ENCODE data around the gene SLC29A1.
"Not testable (repeated sequence)": the region's sequence is repeated elsewhere in the genome, so short reads cannot be mapped to it uniquely, and the experiment has no call there.

SLC29A1 gene

DNA sequence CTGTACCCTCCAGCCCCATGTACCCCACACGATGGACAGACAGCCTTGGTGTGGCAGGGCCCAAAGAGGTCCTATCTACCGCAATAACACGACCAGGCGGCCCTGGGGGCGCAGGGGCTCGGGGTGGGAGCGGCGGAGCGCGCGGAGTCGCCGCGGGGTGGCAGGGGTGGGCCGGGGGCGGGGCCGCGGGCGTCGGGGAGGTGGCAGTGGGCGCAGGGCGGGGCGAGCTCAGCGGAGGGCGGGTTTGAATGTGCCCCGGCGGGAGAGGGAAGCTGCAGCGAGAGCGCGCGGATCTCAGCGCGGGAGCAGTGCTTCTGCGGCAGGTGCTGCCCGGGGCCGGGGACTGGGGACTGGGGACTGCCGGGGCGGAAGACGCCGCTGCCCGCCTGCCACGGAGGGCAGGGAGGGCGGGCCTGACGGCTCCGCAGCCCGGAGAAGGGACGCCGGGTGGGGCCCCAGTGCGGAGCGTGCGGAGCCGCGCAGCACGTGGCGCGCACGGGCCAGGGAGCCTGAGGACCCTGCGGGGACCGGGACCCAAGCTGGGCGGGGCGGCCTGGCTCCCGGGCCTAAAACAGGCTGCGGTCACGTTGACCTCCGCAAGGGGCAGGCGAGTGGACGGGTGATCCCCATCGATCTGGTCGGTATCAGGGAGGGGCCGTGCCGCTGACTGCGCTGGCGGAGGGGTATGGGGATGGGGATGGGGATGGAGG lies at the start of gene SLC29A1:
TSS of gene SLC29A1 (plus strand) at position 277 of the 710 bp plus-strand sequence. CDS start 3,719 bp downstream, outside the sequence.
- peak; percentile 60 to 69 for DNase-seq

DNA sequence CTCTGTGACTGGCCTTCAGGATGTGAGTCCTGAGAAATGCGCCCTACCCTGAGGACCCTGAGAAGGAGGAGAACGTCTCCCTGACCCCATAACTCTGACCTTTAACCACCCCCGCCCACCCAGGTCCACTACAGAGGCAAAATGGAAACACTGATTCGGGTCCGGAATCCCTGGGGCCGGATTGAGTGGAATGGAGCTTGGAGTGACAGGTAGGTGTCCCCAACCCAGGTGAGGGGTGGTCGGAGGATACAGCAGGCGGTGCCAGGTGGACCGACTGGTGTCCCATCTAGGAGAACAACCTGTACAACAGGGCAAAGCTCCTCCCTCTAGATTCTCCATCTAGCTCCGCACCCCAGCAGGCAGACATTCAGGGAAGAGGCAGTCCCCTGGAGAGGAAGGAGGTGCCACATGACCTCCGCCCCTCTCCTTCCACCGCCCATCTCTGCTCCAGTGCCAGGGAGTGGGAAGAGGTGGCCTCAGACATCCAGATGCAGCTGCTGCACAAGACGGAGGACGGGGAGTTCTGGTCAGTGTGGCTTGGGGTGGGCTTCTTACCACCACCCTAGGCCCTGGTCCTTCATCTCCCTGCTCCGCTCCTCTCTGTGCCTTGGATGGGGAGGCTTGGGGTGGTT lies 47.1 kb upstream of the SLC29A1 start:
- no peak for DNase-seq

GRCh38 chr6:44176762-44177509 lies 46.5 kb upstream of the SLC29A1 start:
- DNase-seq = no peak

- DNase-seq = no peak
Measured at GRCh38 chr6:44177691-44178423, 45.5 kb upstream of the SLC29A1 start.

- DNase-seq = no peak
Measured at GRCh38 chr6:44178424-44179071, 44.8 kb upstream of the SLC29A1 start.

GRCh38 chr6:44179072-44179536 lies 44.3 kb upstream of the SLC29A1 start:
- DNase-seq = no peak

GRCh38 chr6:44179648-44180047 lies 43.7 kb upstream of the SLC29A1 start:
- no peak for DNase-seq

DNA sequence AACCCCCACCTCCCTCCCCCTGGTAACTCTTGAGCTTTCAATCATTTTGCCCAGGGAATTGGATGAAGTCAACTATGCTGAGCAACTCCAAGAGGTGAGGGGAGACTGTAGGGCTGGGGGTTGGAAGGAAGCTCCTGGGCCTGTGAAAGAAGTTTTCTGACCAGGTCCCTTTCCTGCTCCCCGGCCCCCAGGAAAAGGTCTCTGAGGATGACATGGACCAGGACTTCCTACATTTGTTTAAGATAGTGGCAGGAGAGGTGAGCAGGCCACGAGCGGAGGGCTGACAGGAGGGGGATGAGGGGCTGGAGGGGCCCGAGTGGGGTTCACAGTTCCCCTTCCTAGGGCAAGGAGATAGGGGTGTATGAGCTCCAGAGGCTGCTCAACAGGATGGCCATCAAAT lies 43.0 kb upstream of the SLC29A1 start:
- DNase-seq = no peak

DNA sequence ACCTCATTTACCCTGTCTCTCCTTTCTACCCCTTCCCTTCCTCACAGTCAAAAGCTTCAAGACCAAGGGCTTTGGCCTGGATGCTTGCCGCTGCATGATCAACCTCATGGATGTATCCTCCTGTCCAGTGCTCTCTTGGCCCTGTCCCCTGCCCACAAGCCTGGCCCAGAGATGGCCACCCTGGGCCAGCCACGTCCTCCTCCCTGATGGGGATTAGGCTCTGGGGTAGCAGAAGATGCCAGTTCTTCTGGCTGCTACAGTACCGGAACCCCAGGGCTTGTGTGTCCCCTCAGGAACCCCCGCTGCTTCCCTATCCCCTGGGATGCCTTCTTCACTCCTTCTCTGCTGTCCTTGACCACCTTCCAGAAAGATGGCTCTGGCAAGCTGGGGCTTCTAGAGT lies 42.5 kb upstream of the SLC29A1 start:
- DNase-seq = no peak

- DNase-seq = not testable (repeated sequence)
Measured at GRCh38 chr6:44181784-44182183, 41.6 kb upstream of the SLC29A1 start.

DNA sequence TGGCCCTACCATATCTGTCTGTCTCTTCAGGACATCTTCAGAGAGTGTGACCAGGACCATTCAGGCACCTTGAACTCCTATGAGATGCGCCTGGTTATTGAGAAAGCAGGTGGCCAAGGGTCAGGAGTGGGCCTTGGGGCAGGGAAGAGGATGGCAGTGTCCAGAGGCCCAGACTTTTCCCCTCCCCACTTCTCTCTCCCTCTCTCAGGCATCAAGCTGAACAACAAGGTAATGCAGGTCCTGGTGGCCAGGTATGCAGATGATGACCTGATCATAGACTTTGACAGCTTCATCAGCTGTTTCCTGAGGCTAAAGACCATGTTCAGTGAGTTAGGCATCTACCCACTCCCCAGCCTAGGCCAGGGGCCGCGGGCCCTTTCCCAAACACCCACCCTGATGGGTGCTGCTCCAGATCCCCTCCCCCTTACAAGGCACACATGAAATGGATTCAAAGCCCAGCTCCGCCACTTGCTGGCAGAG lies 40.4 kb upstream of the SLC29A1 start:
- no peak for DNase-seq

DNA sequence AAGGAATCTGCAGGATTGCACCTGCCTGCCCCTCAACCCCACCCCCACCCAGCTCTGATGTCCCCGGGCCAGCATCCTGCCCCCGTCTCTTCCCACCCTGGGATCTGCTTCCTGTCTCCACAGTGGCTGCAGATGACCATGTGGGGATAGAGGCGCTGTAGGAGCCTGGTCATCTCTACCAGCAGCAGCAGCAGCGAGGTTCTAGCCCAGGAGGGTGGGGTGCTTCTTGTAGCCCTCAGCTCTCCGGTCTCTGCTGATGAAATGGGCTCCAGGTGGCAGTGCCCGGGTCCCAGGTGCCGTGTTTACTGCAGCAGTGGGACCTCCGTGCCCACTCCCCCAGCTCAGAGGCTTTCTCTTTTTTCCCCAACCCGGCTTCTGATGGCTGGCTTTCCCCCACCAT lies 39.6 kb upstream of the SLC29A1 start:
- DNase-seq = no peak

- not testable (repeated sequence) for DNase-seq
Measured at GRCh38 chr6:44185356-44185755, 38.0 kb upstream of the SLC29A1 start.

DNA sequence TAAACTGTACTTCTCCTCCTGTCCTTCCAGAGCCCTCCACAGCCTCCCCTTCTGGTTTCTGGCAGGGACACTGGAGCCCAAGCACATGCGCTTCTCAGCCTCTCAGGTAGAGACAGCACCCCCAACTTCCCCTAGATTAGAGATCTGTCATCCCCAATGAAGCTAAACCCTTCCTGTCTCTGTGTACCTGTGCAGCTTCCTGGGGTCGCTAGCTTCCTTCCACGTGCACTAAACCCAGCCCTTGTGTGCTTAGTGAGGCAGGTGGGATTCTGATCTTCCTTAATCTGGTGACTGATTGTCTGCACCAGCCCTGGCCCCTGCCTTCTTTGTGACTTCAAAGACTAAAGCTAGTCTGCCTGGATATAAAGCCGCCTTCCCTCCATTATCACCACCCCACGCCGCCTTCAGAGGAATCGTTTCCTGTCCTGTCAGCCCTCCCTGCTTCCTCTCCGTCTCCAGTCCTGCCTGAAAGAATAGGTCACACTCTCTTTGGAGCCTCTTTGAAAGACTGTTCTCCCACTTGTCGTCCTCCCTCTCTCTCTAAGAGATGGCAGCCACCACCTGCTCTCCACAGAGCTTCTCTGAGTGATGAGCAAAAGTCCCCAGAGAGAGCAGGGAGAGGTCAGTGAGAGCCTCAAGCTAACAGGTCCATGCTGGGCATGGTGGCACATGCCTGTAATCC lies 37.3 kb upstream of the SLC29A1 start:
- no peak for DNase-seq

- DNase-seq = no peak
Measured at GRCh38 chr6:44186635-44187025, 36.8 kb upstream of the SLC29A1 start.

DNA sequence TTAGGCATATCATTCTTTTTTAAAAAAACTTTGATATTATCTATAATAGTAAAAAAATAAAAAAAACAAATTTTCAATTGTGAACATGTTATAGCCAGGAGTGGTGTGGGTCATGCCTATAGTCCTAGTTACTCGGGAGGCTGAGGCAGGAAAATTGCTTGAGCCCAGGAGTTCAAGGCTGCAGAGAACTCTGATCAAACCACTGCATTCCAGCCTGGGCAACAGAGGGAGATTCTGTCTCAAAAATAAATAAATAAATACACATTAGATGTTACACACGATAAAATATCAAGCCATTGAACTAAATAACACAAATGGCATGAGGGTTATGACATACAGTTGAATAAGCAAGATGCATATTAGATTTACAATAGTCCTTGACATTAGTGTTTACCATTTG lies 34.6 kb upstream of the SLC29A1 start:
- no peak for DNase-seq

DNA sequence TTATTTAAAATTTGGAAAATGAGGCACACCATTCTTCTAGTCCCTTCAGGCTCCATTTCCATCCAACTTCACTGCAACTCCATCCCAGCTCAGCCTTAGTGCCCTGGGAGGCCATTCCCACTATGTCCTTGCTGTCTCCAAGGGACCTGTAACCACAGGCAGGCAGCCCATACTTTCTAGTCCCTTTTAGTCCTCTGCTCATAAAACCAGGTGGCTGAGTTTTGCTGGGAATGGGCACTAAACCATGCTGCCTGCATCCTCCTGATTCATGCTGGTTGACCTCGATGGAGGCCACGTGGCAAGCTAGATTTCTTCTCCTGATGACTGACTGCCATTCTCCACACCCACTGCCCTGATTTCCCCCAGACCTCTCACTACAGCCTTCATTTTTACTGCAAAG lies 34.1 kb upstream of the SLC29A1 start:
- no peak for DNase-seq

- DNase-seq = no peak
Measured at GRCh38 chr6:44190715-44191114, 32.7 kb upstream of the SLC29A1 start.

DNA sequence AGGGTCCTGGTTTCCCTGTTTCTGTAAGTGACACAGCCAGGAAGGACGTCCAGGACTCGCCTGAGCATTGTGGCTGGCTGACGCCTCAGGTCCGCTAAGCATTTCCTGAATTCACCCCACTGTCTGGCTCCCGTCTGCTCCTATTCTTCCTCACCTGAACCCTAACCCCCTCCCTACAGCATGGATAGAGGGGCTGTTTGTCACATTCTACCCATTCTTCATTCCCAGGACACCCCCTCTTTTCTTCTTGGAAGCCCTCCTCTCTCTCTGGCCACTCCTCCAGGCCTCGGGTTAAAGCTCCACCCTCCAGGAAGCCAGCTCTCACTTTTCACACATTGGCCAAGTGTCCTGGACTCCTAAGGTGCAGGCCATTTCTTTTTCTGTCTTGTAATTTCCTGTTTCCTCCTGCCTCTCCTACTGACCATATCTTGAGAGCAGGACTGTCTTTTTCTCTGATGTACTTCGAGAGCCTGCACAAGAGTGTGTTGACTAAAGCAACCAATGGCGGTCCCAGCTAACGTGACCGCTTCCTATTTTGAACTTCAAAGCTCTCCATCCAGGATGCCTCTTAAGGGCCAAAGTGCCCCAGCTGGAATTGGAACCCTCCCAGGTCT lies 30.9 kb upstream of the SLC29A1 start:
- DNase-seq = peak in 1 of 2 experiments; percentile 16

- DNase-seq = no peak
Measured at GRCh38 chr6:44193307-44193910, 30.0 kb upstream of the SLC29A1 start.

- DNase-seq = no peak
Measured at GRCh38 chr6:44194326-44194725, 29.1 kb upstream of the SLC29A1 start.

Measured in Kasumi-1 (cell line).